GM23338 (cell line): Measurements from ENCODE around the gene MAPK6.

Experiments used
- CREB1 ChIP-seq: fragments of 250-450 bp; sonication (Bioruptor Pico); IDR thresholded peaks from 2 replicates; pipeline ENCODE4 v1.5.0; 2020; ENCODE audit warnings: low read depth, mild to moderate bottlenecking, moderate library complexity
- CTCF ChIP-seq, 2 experiments: fragments of 200-600 bp in 1 of 2; sonication (generic) in 1 of 2; conservative IDR thresholded peaks; 2 replicates each; pipeline versions ENCODE4 v1.5.1 to v1.6.1; 2016 to 2017; ENCODE audit warnings: antibody characterized with exemption in 2 of 2, low read depth in 2 of 2, mild to moderate bottlenecking in 2 of 2, moderate library complexity in 1 of 2
- EZH2 ChIP-seq: fragments of 200-600 bp; sonication (generic); IDR thresholded peaks from one replicate; pipeline ENCODE4 v1.8.0; 2017; ENCODE audit warnings: antibody characterized with exemption, mild to moderate bottlenecking, low read depth; ENCODE audit not compliant: unreplicated experiment
- EZH2phosphoT487 ChIP-seq: fragments of 200-600 bp; sonication (generic); IDR thresholded peaks from one replicate; pipeline ENCODE4 v1.8.1; 2018; ENCODE audit warnings: antibody characterized with exemption; ENCODE audit not compliant: unreplicated experiment
- JUNB ChIP-seq: IDR thresholded peaks from one replicate; pipeline ENCODE4 v1.6.1; 2016; ENCODE audit warnings: antibody characterized with exemption; ENCODE audit not compliant: unreplicated experiment
- NANOG ChIP-seq: IDR thresholded peaks from 2 replicates; pipeline ENCODE4 v1.6.1; 2016; ENCODE audit warnings: antibody characterized with exemption, borderline replicate concordance
- POLR2AphosphoS5 ChIP-seq: IDR thresholded peaks from 2 replicates; pipeline ENCODE4 v1.6.1; 2016; ENCODE audit warnings: antibody characterized with exemption, low read depth
- REST ChIP-seq: IDR thresholded peaks from one replicate; pipeline ENCODE4 v1.6.1; 2018; ENCODE audit warnings: antibody characterized with exemption; ENCODE audit not compliant: unreplicated experiment
- STAT1 ChIP-seq: IDR thresholded peaks from one replicate; pipeline ENCODE4 v1.6.1; 2016; ENCODE audit warnings: antibody characterized with exemption; ENCODE audit not compliant: unreplicated experiment
- ZNF462 ChIP-seq: fragments of 250-450 bp; sonication (Bioruptor Pico); IDR thresholded peaks from 2 replicates; pipeline ENCODE4 v1.5.0; 2020; ENCODE audit warnings: mild to moderate bottlenecking, moderate library complexity

GRCh38 chr15:52102463-52102862 lies 83.4 kb downstream of the MAPK6 start:
- TF ChIP-seq EZH2 = no peak
- TF ChIP-seq CTCF (conservative IDR thresholded peaks at IDR 0.05; ENCODE audit: low read depth in 2 of 2) = no peak
- no peak for TF ChIP-seq POLR2AphosphoS5
- TF ChIP-seq EZH2phosphoT487 = no peak
- no peak for TF ChIP-seq STAT1
- no peak for TF ChIP-seq CREB1
- no peak for TF ChIP-seq REST
- TF ChIP-seq ZNF462 (CRISPR knock-in tag) = no peak
- no peak for TF ChIP-seq JUNB
- no peak for TF ChIP-seq NANOG
